HepG2 (cell line): ENCODE measurements around the gene QSOX2. TPM values are rescaled to one million over a fixed set of nuclear protein-coding genes. Genes with fewer than 3 reads are reported as not detected.

Source experiments
- AHR ChIP-seq: IDR thresholded peaks from 2 replicates; pipeline ENCODE4 v1.6.1; 2018; ENCODE audit warnings: missing genetic modification reagents, missing compliant biosample characterization
- ATF7 ChIP-seq, 2 experiments: fragments of 450-650 bp in 1 of 2; sonication (generic) in 1 of 2; formaldehyde crosslinking in 1 of 2; IDR thresholded peaks; 2 replicates each; pipeline versions ENCODE4 v1.4.0 to v1.6.1; 2016 to 2020; ENCODE audit warnings: antibody characterized with exemption in 1 of 2, mild to moderate bottlenecking in 1 of 2, missing genetic modification reagents in 1 of 2
- GABPB1 ChIP-seq: IDR thresholded peaks from 2 replicates; pipeline ENCODE4 v1.6.1; 2016; ENCODE audit warnings: mild to moderate bottlenecking, missing genetic modification reagents, moderate library complexity, missing compliant biosample characterization
- MEIS2 ChIP-seq: sonication (generic); formaldehyde crosslinking; IDR thresholded peaks from 2 replicates; pipeline ENCODE4 v1.9.0; 2021; ENCODE audit warnings: mild to moderate bottlenecking, missing genetic modification reagents
- RFX3 ChIP-seq: IDR thresholded peaks from 2 replicates; pipeline ENCODE4 v1.6.1; 2016; ENCODE audit warnings: missing biosample characterization, missing genetic modification reagents
- TBX3 ChIP-seq: fragments of 450-650 bp; IDR thresholded peaks from 2 replicates; pipeline ENCODE4 v1.6.1; 2017; ENCODE audit warnings: antibody characterized with exemption, mild to moderate bottlenecking, inconsistent platforms, borderline replicate concordance
- ZFP36 ChIP-seq: fragments of 150-350 bp; IDR thresholded peaks from 2 replicates; pipeline ENCODE4 v1.6.1; 2018; ENCODE audit warnings: borderline replicate concordance, low read length, low read depth; ENCODE audit not compliant: partially characterized antibody
- ZNF253 ChIP-seq: sonication (generic); formaldehyde crosslinking; IDR thresholded peaks from 2 replicates; pipeline ENCODE4 v1.8.0; 2022; ENCODE audit warnings: mild to moderate bottlenecking, missing genetic modification reagents, borderline replicate concordance
- ZNF737 ChIP-seq: sonication (generic); formaldehyde crosslinking; IDR thresholded peaks from 2 replicates; pipeline ENCODE4 v1.5.0; 2020; ENCODE audit warnings: missing genetic modification reagents, mild to moderate bottlenecking, borderline replicate concordance
- polyA plus RNA-seq, 8 experiments: library from polyadenylated mRNA; depleted of rRNA in 3 of 8; stranded (reverse) in 7 of 8; unstranded in 1 of 8; fragments of >200 nt; fragmentation: Illumina TruSeq in 4 of 8; extraction: Trizol in 4 of 8; gene quantifications; 2 replicates each; pipeline versions ENCODE4 v1.2.1 to v1.2.3, GENCODE V29; 2011 to 2016; ENCODE audit warnings: low read depth in 4 of 8, missing spikeins in 1 of 8, mixed read lengths in 1 of 8; ENCODE audit not compliant: insufficient read depth in 1 of 8
- total RNA-seq, 5 experiments: library from RNA; depleted of rRNA; stranded (reverse); fragments of >200 nt; fragmentation: Illumina TruSeq; extraction: Trizol; gene quantifications; 2 replicates each; pipeline ENCODE4 v1.2.3, GENCODE V29; 2016; ENCODE audit warnings: low read depth in 1 of 5
- TF ChIP-seq, protein P1 (sequence below), 2 experiments: sonication (generic) in 1 of 2; formaldehyde crosslinking in 1 of 2; IDR thresholded peaks; 2 replicates each; pipeline versions ENCODE4 v1.6.1 to v1.9.0; 2014 to 2022; ENCODE audit warnings: antibody characterized with exemption in 1 of 2, borderline replicate concordance in 1 of 2, inconsistent platforms in 1 of 2, low read depth in 1 of 2, missing genetic modification reagents in 1 of 2
- TF ChIP-seq, protein P2 (sequence below): sonication (generic); formaldehyde crosslinking; IDR thresholded peaks from 2 replicates; pipeline ENCODE4 v1.5.0; 2020; ENCODE audit warnings: missing genetic modification reagents
- TF ChIP-seq, protein P3 (sequence below): sonication (generic); formaldehyde crosslinking; IDR thresholded peaks from 2 replicates; pipeline ENCODE4 v1.4.0; 2020; ENCODE audit warnings: missing genetic modification reagents, borderline replicate concordance
- TF ChIP-seq, protein P4 (sequence below): sonication (generic); formaldehyde crosslinking; IDR thresholded peaks from 2 replicates; pipeline ENCODE4 v1.5.1; 2020; ENCODE audit warnings: missing genetic modification reagents, mild to moderate bottlenecking, borderline replicate concordance

QSOX2 gene
- total and polyA plus RNA-seq, 2 of the 13 experiments (the other 11 are each of a cell fraction or from before 2014, with no cell fraction given), result 27.1 to 42.1 TPM

DNA sequence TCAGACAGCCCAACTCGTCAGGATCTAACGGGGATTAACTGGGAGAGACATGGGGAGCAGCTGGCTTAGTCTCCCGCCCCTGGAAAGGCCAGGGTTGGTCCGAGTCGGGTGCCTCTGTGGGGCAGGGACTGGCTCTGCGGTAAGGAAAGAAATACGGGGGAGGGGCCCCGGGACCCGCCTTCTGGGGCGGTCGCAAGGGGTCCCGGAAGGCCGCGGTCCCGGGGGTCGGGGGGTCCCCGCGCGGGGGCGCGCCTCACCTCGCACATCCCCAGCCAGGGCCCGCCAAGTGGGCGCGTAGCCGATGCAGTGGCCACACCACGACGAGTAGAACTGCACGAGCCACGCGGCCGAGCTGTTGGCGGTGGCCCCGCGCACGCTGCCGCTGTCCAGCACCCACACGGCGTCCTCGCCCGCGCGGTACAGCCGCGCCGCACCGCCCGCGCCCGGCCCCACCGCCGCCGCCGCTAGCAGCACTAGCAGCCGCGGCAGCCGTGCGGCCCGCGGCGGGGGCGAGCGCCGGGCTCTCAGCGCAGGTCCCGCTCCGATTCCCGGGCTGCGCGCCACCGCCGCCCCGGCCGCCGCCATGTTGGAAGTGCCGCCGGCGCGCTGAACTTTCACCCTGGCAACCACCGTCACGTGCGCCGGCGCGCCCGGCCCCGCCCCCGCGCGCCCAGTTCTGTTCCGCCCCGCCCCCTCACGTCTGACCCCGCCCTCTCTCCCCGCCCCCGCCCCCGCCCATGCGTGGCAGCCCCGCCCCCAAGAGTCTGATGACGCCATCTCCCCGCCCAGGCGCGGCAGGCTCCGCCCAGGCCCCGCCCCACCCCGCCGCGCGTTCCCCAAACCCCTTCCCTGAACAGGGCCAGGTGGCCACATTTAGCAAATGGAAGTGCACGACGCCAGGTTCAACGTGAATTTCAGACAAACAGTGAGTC lies at the start of gene QSOX2 (continued):
- TF ChIP-seq, protein P1, sequence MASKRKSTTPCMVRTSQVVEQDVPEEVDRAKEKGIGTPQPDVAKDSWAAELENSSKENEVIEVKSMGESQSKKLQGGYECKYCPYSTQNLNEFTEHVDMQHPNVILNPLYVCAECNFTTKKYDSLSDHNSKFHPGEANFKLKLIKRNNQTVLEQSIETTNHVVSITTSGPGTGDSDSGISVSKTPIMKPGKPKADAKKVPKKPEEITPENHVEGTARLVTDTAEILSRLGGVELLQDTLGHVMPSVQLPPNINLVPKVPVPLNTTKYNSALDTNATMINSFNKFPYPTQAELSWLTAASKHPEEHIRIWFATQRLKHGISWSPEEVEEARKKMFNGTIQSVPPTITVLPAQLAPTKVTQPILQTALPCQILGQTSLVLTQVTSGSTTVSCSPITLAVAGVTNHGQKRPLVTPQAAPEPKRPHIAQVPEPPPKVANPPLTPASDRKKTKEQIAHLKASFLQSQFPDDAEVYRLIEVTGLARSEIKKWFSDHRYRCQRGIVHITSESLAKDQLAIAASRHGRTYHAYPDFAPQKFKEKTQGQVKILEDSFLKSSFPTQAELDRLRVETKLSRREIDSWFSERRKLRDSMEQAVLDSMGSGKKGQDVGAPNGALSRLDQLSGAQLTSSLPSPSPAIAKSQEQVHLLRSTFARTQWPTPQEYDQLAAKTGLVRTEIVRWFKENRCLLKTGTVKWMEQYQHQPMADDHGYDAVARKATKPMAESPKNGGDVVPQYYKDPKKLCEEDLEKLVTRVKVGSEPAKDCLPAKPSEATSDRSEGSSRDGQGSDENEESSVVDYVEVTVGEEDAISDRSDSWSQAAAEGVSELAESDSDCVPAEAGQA (IDR thresholded peaks at IDR 0.05; ENCODE audit: low read depth), result peak; percentile 25; the same call in 1 of the 2 replicates
- TF ChIP-seq, protein P1 (CRISPR knock-in tag; IDR thresholded peaks at IDR 0.05; ENCODE audit: borderline replicate concordance), result 0 out of 2 replicates have a peak, but pooled peaks have one; percentile 29
- no peak for TF ChIP-seq ZNF737 (CRISPR knock-in tag)
- TF ChIP-seq ZNF253, result 0 out of 2 replicates have a peak, but pooled peaks have one; percentile 32
- TF ChIP-seq, protein P2, sequence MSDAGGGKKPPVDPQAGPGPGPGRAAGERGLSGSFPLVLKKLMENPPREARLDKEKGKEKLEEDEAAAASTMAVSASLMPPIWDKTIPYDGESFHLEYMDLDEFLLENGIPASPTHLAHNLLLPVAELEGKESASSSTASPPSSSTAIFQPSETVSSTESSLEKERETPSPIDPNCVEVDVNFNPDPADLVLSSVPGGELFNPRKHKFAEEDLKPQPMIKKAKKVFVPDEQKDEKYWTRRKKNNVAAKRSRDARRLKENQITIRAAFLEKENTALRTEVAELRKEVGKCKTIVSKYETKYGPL (CRISPR knock-in tag), result 0 out of 2 replicates have a peak, but pooled peaks have one; percentile 50
- no peak for TF ChIP-seq ATF7 (IDR thresholded peaks at IDR 0.05)
- TF ChIP-seq ATF7 (CRISPR knock-in tag; IDR thresholded peaks at IDR 0.05), result no peak
- TF ChIP-seq ZFP36, result peak; percentile 10
- TF ChIP-seq GABPB1 (CRISPR knock-in tag), result peak; percentile 67
- peak; percentile 29; the same call in 1 of the 2 replicates for TF ChIP-seq MEIS2 (CRISPR knock-in tag)
- TF ChIP-seq TBX3, result no peak
- TF ChIP-seq, protein P3, sequence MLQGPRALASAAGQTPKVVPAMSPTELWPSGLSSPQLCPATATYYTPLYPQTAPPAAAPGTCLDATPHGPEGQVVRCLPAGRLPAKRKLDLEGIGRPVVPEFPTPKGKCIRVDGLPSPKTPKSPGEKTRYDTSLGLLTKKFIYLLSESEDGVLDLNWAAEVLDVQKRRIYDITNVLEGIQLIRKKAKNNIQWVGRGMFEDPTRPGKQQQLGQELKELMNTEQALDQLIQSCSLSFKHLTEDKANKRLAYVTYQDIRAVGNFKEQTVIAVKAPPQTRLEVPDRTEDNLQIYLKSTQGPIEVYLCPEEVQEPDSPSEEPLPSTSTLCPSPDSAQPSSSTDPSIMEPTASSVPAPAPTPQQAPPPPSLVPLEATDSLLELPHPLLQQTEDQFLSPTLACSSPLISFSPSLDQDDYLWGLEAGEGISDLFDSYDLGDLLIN, result 0 out of 2 replicates have a peak, but pooled peaks have one; percentile 70
- TF ChIP-seq, protein P4, sequence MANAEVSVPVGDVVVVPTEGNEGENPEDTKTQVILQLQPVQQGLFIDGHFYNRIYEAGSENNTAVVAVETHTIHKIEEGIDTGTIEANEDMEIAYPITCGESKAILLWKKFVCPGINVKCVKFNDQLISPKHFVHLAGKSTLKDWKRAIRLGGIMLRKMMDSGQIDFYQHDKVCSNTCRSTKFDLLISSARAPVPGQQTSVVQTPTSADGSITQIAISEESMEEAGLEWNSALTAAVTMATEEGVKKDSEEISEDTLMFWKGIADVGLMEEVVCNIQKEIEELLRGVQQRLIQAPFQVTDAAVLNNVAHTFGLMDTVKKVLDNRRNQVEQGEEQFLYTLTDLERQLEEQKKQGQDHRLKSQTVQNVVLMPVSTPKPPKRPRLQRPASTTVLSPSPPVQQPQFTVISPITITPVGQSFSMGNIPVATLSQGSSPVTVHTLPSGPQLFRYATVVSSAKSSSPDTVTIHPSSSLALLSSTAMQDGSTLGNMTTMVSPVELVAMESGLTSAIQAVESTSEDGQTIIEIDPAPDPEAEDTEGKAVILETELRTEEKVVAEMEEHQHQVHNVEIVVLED, result 0 out of 2 replicates have a peak, but pooled peaks have one; percentile 15
- no peak for TF ChIP-seq RFX3 (CRISPR knock-in tag)
- 0 out of 2 replicates have a peak, but pooled peaks have one; percentile 41 for TF ChIP-seq AHR
